H9 (cell line): ENCODE results near the gene DVL3. TPM values are rescaled to one million over a fixed set of nuclear protein-coding genes. Genes with fewer than 3 reads are reported as not detected.

ENCODE experiments used
- DNase-seq: peaks from one replicate; pipeline ENCODE4 v3.0.0-alpha.2; 2017
- H2AFZ ChIP-seq: one replicate; pipeline ENCODE4 v1.6.1; 2013; ENCODE audit warnings: mild to moderate bottlenecking, low read length, control low read depth, moderate library complexity
- H2AK5ac ChIP-seq: 2 replicates; pipeline ENCODE4 v1.6.1; 2013; ENCODE audit warnings: low read length, control low read depth, mixed read lengths; ENCODE audit not compliant: insufficient read length
- H2BK120ac ChIP-seq: one replicate; pipeline ENCODE4 v1.6.1; 2013; ENCODE audit warnings: low read depth, mild to moderate bottlenecking, low read length, control low read depth, inconsistent platforms; ENCODE audit not compliant: poor library complexity, severe bottlenecking
- H2BK12ac ChIP-seq: 2 replicates; pipeline ENCODE4 v1.6.1; 2013; ENCODE audit warnings: low read length, control low read depth, mixed read lengths, low read depth; ENCODE audit not compliant: insufficient read length
- H2BK15ac ChIP-seq: 2 replicates; pipeline ENCODE4 v1.6.1; 2013; ENCODE audit warnings: low read depth, low read length, control low read depth
- H2BK20ac ChIP-seq: one replicate; pipeline ENCODE4 v1.6.1; 2013; ENCODE audit warnings: low read depth, mild to moderate bottlenecking, low read length, control low read depth, inconsistent platforms; ENCODE audit not compliant: poor library complexity, severe bottlenecking
- H2BK5ac ChIP-seq: 2 replicates; pipeline ENCODE4 v1.6.1; 2013; ENCODE audit warnings: low read length, control low read depth, mixed read lengths; ENCODE audit not compliant: insufficient read length
- H3K14ac ChIP-seq: 2 replicates; pipeline ENCODE4 v1.6.1; 2013; ENCODE audit warnings: low read length, control low read depth; ENCODE audit not compliant: insufficient read depth
- H3K18ac ChIP-seq: 2 replicates; pipeline ENCODE4 v1.6.1; 2013; ENCODE audit warnings: low read depth, mild to moderate bottlenecking, mixed read lengths, low read length, control low read depth; ENCODE audit not compliant: insufficient read length
- H3K23ac ChIP-seq: 2 replicates; pipeline ENCODE4 v1.6.1; 2013; ENCODE audit warnings: low read length, control low read depth, mixed read lengths, low read depth; ENCODE audit not compliant: insufficient read length
- H3K23me2 ChIP-seq: 2 replicates; pipeline ENCODE4 v1.6.1; 2013; ENCODE audit warnings: low read depth, mild to moderate bottlenecking, mixed read lengths, low read length, control low read depth; ENCODE audit not compliant: insufficient read length, poor library complexity, severe bottlenecking
- H3K27ac ChIP-seq: 2 replicates; pipeline ENCODE4 v1.5.1; 2013; ENCODE audit warnings: low read length, control low read depth, mixed read lengths, low read depth; ENCODE audit not compliant: insufficient read length
- H3K27me3 ChIP-seq: 2 replicates; pipeline ENCODE4 v1.6.1; 2013; ENCODE audit warnings: low read length, control low read depth, inconsistent platforms; ENCODE audit not compliant: insufficient read depth
- H3K4ac ChIP-seq: 2 replicates; pipeline ENCODE4 v1.6.1; 2013; ENCODE audit warnings: low read depth, mild to moderate bottlenecking, control low read depth, inconsistent platforms, low read length, moderate library complexity
- H3K4me1 ChIP-seq: 2 replicates; pipeline ENCODE4 v1.6.1; 2013; ENCODE audit warnings: low read length, control low read depth, inconsistent platforms; ENCODE audit not compliant: insufficient read depth
- H3K4me2 ChIP-seq: 2 replicates; pipeline ENCODE4 v1.6.1; 2013; ENCODE audit warnings: low read length, control low read depth, mixed read lengths; ENCODE audit not compliant: insufficient read length, insufficient read depth
- H3K56ac ChIP-seq: 2 replicates; pipeline ENCODE4 v1.6.1; 2013; ENCODE audit warnings: low read depth, mild to moderate bottlenecking, mixed read lengths, low read length, control low read depth; ENCODE audit not compliant: insufficient read length
- H3K79me1 ChIP-seq: 2 replicates; pipeline ENCODE4 v1.6.1; 2013; ENCODE audit warnings: low read depth, mild to moderate bottlenecking, moderate library complexity, low read length, control low read depth, inconsistent platforms; ENCODE audit not compliant: insufficient read depth, poor library complexity, severe bottlenecking
- H3K79me2 ChIP-seq: 2 replicates; pipeline ENCODE4 v1.6.1; 2013; ENCODE audit warnings: low read length, control low read depth, inconsistent platforms; ENCODE audit not compliant: insufficient read depth
- H3K9ac ChIP-seq: 2 replicates; pipeline ENCODE4 v1.6.1; 2013; ENCODE audit warnings: low read length, control low read depth, mixed read lengths; ENCODE audit not compliant: insufficient read length; ENCODE audit errors: extremely low read depth
- H3K9me3 ChIP-seq: one replicate; pipeline ENCODE4 v1.6.1; 2013; ENCODE audit warnings: low read depth, low read length, inconsistent platforms; ENCODE audit not compliant: control insufficient read depth
- H3T11ph ChIP-seq: one replicate; pipeline ENCODE4 v1.6.1; 2013; ENCODE audit warnings: mild to moderate bottlenecking, low read length, control low read depth, inconsistent platforms
- H4K20me1 ChIP-seq: one replicate; pipeline ENCODE4 v1.6.1; 2013; ENCODE audit not compliant: control insufficient read depth, insufficient read length, insufficient read depth
- H4K5ac ChIP-seq: 2 replicates; pipeline ENCODE4 v1.6.1; 2013; ENCODE audit warnings: low read depth, mild to moderate bottlenecking, mixed read lengths, low read length, control low read depth; ENCODE audit not compliant: insufficient read length
- H4K8ac ChIP-seq: replicated peaks from 2 replicates; pipeline ENCODE4 v1.6.1; 2013; ENCODE audit warnings: low read length, control low read depth, mixed read lengths, low read depth; ENCODE audit not compliant: insufficient read length
- H4K91ac ChIP-seq: 2 replicates; pipeline ENCODE4 v1.6.1; 2013; ENCODE audit warnings: low read depth, mild to moderate bottlenecking, moderate library complexity, mixed read lengths, low read length, control low read depth; ENCODE audit not compliant: insufficient read length
- H3K27ac Mint-ChIP-seq, 3 experiments: 2 replicates in 2 of 3; 3 replicates in 1 of 3; pipeline ENCODE4 v1.8.0; 2020 to 2021; ENCODE audit warnings: mixed read lengths in 3 of 3, mild to moderate bottlenecking in 1 of 3, moderate library complexity in 1 of 3
- H3K27me3 Mint-ChIP-seq: 2 replicates; pipeline ENCODE4 v1.8.0; 2021; ENCODE audit warnings: low read depth, mild to moderate bottlenecking, moderate library complexity, mixed read lengths
- H3K36me3 Mint-ChIP-seq, 3 experiments: 2 replicates in 2 of 3; 3 replicates in 1 of 3; pipeline ENCODE4 v1.8.0; 2020 to 2021; ENCODE audit warnings: low read depth in 3 of 3, mixed read lengths in 3 of 3; ENCODE audit not compliant: insufficient read depth in 1 of 3
- H3K4me1 Mint-ChIP-seq, 2 experiments: 2 replicates each; pipeline ENCODE4 v1.8.0; 2020; ENCODE audit warnings: mixed read lengths in 2 of 2
- H3K4me3 Mint-ChIP-seq, 2 experiments: 2 replicates in 1 of 2; 3 replicates in 1 of 2; pipeline ENCODE4 v1.8.0; 2020 to 2021; ENCODE audit warnings: mild to moderate bottlenecking in 2 of 2, mixed read lengths in 2 of 2, moderate library complexity in 1 of 2
- H3K9me3 Mint-ChIP-seq, 2 experiments: 2 replicates in 1 of 2; 3 replicates in 1 of 2; pipeline ENCODE4 v1.8.0; 2020; ENCODE audit warnings: mild to moderate bottlenecking in 2 of 2, mixed read lengths in 2 of 2, moderate library complexity in 1 of 2
- WGBS: extraction: QIAGEN DNeasy Blood & Tissue Kit; methylation state at CpG from one replicate; pipeline ENCODE4 v1.1.7; 2013; ENCODE audit warnings: missing lambda C conversion rate, low lambda C conversion rate, mixed read lengths; ENCODE audit not compliant: insufficient read length; ENCODE audit errors: extremely low coverage; 5-methylcytosine and 5-hydroxymethylcytosine counted together
- total RNA-seq: library from RNA; stranded (reverse); gene quantifications from 2 replicates; pipeline ENCODE4 v1.2.1, GENCODE V29; 2021
- TF ChIP-seq, protein P1 (sequence below): fragments of 200-600 bp; sonication (generic); conservative IDR thresholded peaks from 3 replicates; pipeline ENCODE4 v1.8.0; 2021; ENCODE audit warnings: antibody characterized with exemption, mild to moderate bottlenecking

DVL3 gene
- total RNA-seq, 1 experiment from 2014 or later: 64.7 TPM

DNA sequence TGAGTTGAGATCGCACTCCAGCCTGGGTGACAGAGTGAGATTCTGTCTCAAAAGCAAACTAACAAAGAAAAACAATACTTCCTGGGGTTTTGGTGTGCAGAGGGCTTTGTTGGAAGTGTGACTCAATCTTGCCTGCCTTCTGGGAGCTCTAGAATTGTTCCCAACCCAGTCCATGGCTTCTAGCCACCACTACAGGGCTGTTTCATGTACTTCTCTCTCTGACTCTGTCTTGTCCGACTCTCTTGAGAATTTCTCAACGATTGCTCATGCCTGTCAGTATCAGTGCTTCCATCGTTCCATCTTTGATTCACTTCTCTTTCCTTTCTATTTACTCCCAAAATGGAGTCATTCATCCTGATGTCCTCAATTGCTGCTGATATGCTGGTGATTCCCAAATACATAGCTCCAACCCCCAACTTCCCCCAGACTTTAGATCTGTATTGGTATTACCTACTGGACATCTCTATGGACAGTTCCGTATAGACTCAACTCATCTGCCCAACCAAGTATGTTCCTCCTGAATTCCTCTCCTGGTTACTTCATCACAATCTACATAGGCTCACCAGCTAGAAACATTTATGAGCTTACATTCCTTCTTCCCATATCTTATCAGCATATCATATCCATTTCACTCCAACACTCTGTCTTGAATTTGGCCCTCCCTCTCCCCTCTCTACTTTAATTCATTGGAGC is 17.6 kb downstream of the DVL3 start:
- no peak overlapping the region for H3K9ac ChIP-seq
- no peak overlapping the region for H3K56ac ChIP-seq
- no peak overlapping the region for H3K18ac ChIP-seq
- no peak overlapping the region for H3K27ac ChIP-seq
- H3K14ac ChIP-seq: no peak overlapping the region
- no CpG with 5 or more reads among the region's 5 CpGs for WGBS
- H3K27me3 Mint-ChIP-seq: no peaks in the 10 kb centered on the region
- H4K20me1 ChIP-seq: peaks cover 3% of the 10 kb centered on the region
- H3K4me3 Mint-ChIP-seq: no peak overlapping the region
- H3K9me3 ChIP-seq: no peaks in the 10 kb centered on the region
- no peak overlapping the region for H3K4me2 ChIP-seq
- H4K91ac ChIP-seq: no peak overlapping the region
- H2BK5ac ChIP-seq: no peak overlapping the region
- H4K8ac ChIP-seq: no peak overlapping the region
- H3K27me3 ChIP-seq: no peaks in the 10 kb centered on the region
- no peaks in the 10 kb centered on the region; the same call in 1 of the 2 replicates for H3K4me1 ChIP-seq
- no peak for DNase-seq
- H3K27ac Mint-ChIP-seq: no peak overlapping the region
- no peak overlapping the region for H2BK15ac ChIP-seq
- H3K79me2 ChIP-seq: peaks cover 9% of the 10 kb centered on the region; the same call in 1 of the 2 replicates
- peaks cover 16 to 57% (median 44%) of the 10 kb centered on the region in 3 experiments for H3K36me3 Mint-ChIP-seq
- H3T11ph ChIP-seq: no peak overlapping the region
- H3K79me1 ChIP-seq: peaks cover 3% of the 10 kb centered on the region
- H2BK120ac ChIP-seq: no peak overlapping the region
- H3K9me3 Mint-ChIP-seq: no peaks in the 10 kb centered on the region
- no peak overlapping the region for H2BK12ac ChIP-seq
- TF ChIP-seq, protein P1, sequence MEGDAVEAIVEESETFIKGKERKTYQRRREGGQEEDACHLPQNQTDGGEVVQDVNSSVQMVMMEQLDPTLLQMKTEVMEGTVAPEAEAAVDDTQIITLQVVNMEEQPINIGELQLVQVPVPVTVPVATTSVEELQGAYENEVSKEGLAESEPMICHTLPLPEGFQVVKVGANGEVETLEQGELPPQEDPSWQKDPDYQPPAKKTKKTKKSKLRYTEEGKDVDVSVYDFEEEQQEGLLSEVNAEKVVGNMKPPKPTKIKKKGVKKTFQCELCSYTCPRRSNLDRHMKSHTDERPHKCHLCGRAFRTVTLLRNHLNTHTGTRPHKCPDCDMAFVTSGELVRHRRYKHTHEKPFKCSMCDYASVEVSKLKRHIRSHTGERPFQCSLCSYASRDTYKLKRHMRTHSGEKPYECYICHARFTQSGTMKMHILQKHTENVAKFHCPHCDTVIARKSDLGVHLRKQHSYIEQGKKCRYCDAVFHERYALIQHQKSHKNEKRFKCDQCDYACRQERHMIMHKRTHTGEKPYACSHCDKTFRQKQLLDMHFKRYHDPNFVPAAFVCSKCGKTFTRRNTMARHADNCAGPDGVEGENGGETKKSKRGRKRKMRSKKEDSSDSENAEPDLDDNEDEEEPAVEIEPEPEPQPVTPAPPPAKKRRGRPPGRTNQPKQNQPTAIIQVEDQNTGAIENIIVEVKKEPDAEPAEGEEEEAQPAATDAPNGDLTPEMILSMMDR: no peak
- H2AK5ac ChIP-seq: no peak overlapping the region
- peaks cover 23 to 26% of the 10 kb centered on the region in 2 experiments for H3K4me1 Mint-ChIP-seq
- no peak overlapping the region for H2BK20ac ChIP-seq
- peaks cover 16% of the 10 kb centered on the region for H3K23me2 ChIP-seq
- no peak overlapping the region for H3K23ac ChIP-seq
- H3K4ac ChIP-seq: no peak overlapping the region
- H2AFZ ChIP-seq: no peak overlapping the region
- no peak overlapping the region for H4K5ac ChIP-seq
